DOHH2 (cell line): ENCODE data around the gene CHIC2.

Source experiments
- H3F3A ChIP-seq: fragments of 200-600 bp; sonication (generic), shearing (Covaris generic); 2 replicates; pipeline ENCODE4 v1.6.0; 2016; ENCODE audit warnings: antibody characterized with exemption, mild to moderate bottlenecking; ENCODE audit not compliant: control insufficient read depth, insufficient read depth
- H3K27ac ChIP-seq: fragments of 200-600 bp; sonication (generic); 2 replicates; pipeline ENCODE4 v1.5.1; 2014; ENCODE audit warnings: low read depth, mild to moderate bottlenecking, low read length, moderate library complexity
- H3K27me3 ChIP-seq: fragments of 200-600 bp; sonication (generic); 2 replicates; pipeline ENCODE4 v1.6.1; 2014; ENCODE audit warnings: mild to moderate bottlenecking, low read length, mixed read lengths; ENCODE audit not compliant: control insufficient read depth
- H3K36me3 ChIP-seq: fragments of 200-600 bp; sonication (generic); 2 replicates; pipeline ENCODE4 v1.6.1; 2014; ENCODE audit warnings: mild to moderate bottlenecking, low read length, moderate library complexity, mixed read lengths; ENCODE audit not compliant: control insufficient read depth
- H3K4me1 ChIP-seq: fragments of 200-600 bp; sonication (generic); 2 replicates; pipeline ENCODE4 v1.6.1; 2014; ENCODE audit warnings: mild to moderate bottlenecking, low read length, mixed read lengths; ENCODE audit not compliant: control insufficient read depth
- H3K4me2 ChIP-seq: fragments of 200-600 bp; sonication (generic); 2 replicates; pipeline ENCODE4 v1.6.0; 2014; ENCODE audit warnings: mild to moderate bottlenecking, low read length, moderate library complexity
- H3K4me3 ChIP-seq: fragments of 200-600 bp; sonication (generic); 2 replicates; pipeline ENCODE4 v1.5.1; 2014; ENCODE audit warnings: mild to moderate bottlenecking, low read length, mixed read lengths
- H3K79me2 ChIP-seq: fragments of 200-600 bp; sonication (generic); 2 replicates; pipeline ENCODE4 v1.6.1; 2014; ENCODE audit warnings: mild to moderate bottlenecking, low read length, mixed read lengths; ENCODE audit not compliant: control insufficient read depth
- H3K9me2 ChIP-seq: fragments of 200-600 bp; sonication (generic); replicated peaks from 2 replicates; pipeline ENCODE4 v1.6.1; 2014; ENCODE audit warnings: mild to moderate bottlenecking, low read length, mixed read lengths; ENCODE audit not compliant: control insufficient read depth
- H3K9me3 ChIP-seq: fragments of 200-600 bp; sonication (generic); 2 replicates; pipeline ENCODE4 v1.6.1; 2014; ENCODE audit warnings: antibody characterized with exemption, low read length, mixed read lengths; ENCODE audit not compliant: control insufficient read depth, insufficient read depth
- H4K20me1 ChIP-seq: fragments of 200-600 bp; sonication (generic); 2 replicates; pipeline ENCODE4 v1.6.0; 2014; ENCODE audit warnings: low read depth, mild to moderate bottlenecking, antibody characterized with exemption, low read length, moderate library complexity; ENCODE audit not compliant: control insufficient read depth, insufficient read depth
- EZH2phosphoT487 ChIP-seq: fragments of 200-600 bp; sonication (generic); IDR thresholded peaks from 2 replicates; pipeline ENCODE4 v1.6.1; 2017; ENCODE audit warnings: borderline replicate concordance, mild to moderate bottlenecking, antibody characterized with exemption, low read length, moderate library complexity, mixed read lengths
- TF ChIP-seq, protein P1 (sequence below): fragments of 200-600 bp; sonication (generic); IDR thresholded peaks from one replicate; pipeline ENCODE4 v1.5.1; 2014; ENCODE audit warnings: antibody characterized with exemption, mild to moderate bottlenecking, low read depth, low read length; ENCODE audit not compliant: poor library complexity, severe bottlenecking

The CHIC2 gene

GRCh38 chr4:54090404-54090803 lies 26.0 kb upstream of the CHIC2 start:
- Histone ChIP-seq H3K27ac (no peak overlapping the region), H3K27me3 (peaks cover 54% of the 10 kb centered on the region), H4K20me1 (no peaks in the 10 kb centered on the region), H3K9me2 (no peaks in the 10 kb centered on the region), H3K4me3 (no peak overlapping the region), H3K4me2 (no peak overlapping the region), H3K4me1 (peaks cover 32% of the 10 kb centered on the region), H3K79me2 (no peaks in the 10 kb centered on the region), H3F3A (no peaks in the 10 kb centered on the region), H3K36me3 (no peaks in the 10 kb centered on the region), H3K9me3 (no peaks in the 10 kb centered on the region)
- TF ChIP-seq, protein P1, sequence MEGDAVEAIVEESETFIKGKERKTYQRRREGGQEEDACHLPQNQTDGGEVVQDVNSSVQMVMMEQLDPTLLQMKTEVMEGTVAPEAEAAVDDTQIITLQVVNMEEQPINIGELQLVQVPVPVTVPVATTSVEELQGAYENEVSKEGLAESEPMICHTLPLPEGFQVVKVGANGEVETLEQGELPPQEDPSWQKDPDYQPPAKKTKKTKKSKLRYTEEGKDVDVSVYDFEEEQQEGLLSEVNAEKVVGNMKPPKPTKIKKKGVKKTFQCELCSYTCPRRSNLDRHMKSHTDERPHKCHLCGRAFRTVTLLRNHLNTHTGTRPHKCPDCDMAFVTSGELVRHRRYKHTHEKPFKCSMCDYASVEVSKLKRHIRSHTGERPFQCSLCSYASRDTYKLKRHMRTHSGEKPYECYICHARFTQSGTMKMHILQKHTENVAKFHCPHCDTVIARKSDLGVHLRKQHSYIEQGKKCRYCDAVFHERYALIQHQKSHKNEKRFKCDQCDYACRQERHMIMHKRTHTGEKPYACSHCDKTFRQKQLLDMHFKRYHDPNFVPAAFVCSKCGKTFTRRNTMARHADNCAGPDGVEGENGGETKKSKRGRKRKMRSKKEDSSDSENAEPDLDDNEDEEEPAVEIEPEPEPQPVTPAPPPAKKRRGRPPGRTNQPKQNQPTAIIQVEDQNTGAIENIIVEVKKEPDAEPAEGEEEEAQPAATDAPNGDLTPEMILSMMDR, result no peak
- TF ChIP-seq EZH2phosphoT487, result no peak

DNA sequence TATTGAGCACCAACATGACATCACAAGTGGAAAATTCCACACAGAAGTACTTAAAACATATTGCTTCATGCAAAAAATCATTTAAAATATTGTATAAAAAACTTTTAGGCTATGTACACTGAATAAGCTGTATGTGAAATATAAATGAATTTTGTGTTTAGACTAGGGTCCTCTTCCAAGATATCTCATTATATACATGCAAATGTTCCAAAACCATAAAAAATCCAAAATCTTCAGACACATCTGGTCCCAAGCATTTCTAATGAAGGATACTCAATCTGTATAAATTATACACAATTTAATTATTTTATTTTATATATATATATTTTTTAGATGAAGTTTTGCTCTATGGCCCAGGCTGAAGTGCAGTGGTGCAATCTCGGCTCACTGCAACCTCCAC lies 25.5 kb upstream of the CHIC2 start:
- H3K79me2 ChIP-seq, result no peaks in the 10 kb centered on the region
- peaks cover 49% of the 10 kb centered on the region for H3K27me3 ChIP-seq
- H3K4me3 ChIP-seq, result no peak overlapping the region
- no peaks in the 10 kb centered on the region for H3K9me2 ChIP-seq
- no peaks in the 10 kb centered on the region for H3F3A ChIP-seq
- no peaks in the 10 kb centered on the region for H4K20me1 ChIP-seq
- TF ChIP-seq, protein P1, result no peak
- no peak for TF ChIP-seq EZH2phosphoT487
- H3K4me1 ChIP-seq, result peaks cover 32% of the 10 kb centered on the region
- no peak overlapping the region for H3K4me2 ChIP-seq
- H3K36me3 ChIP-seq, result no peaks in the 10 kb centered on the region
- H3K9me3 ChIP-seq, result no peaks in the 10 kb centered on the region
- no peak overlapping the region for H3K27ac ChIP-seq

DNA sequence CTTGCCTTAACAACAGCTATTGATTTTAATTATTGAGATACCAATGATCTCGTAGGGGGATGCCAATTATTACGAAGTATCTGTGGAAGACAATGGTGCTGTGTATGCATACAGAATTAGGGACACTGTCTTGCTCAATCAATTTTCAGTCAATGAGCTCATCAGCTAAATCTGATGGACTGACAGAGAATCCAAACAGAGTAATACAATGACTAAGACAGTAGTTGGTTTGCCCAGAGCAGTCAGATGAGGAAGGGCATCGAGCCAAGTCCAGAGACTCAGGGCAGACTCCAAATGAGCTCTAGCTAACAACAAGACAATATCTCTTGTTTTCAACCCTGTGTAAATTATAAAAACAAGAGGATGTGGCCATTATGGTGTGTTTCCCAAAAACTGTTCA lies 20.9 kb upstream of the CHIC2 start:
- no peak overlapping the region for H3K4me3 ChIP-seq
- TF ChIP-seq EZH2phosphoT487, result no peak
- TF ChIP-seq, protein P1, result no peak
- H3K4me2 ChIP-seq, result no peak overlapping the region
- H3K9me2 ChIP-seq, result no peaks in the 10 kb centered on the region
- no peaks in the 10 kb centered on the region for H3K9me3 ChIP-seq
- no peaks in the 10 kb centered on the region for H4K20me1 ChIP-seq
- H3K4me1 ChIP-seq, result no peaks in the 10 kb centered on the region
- H3K79me2 ChIP-seq, result no peaks in the 10 kb centered on the region
- H3K27me3 ChIP-seq, result peaks cover 4% of the 10 kb centered on the region; the same call in 1 of the 2 replicates
- H3K27ac ChIP-seq, result no peak overlapping the region
- no peaks in the 10 kb centered on the region for H3K36me3 ChIP-seq
- no peaks in the 10 kb centered on the region for H3F3A ChIP-seq

- H3K4me1 ChIP-seq, result no peaks in the 10 kb centered on the region
- H3K9me2 ChIP-seq, result no peaks in the 10 kb centered on the region
- H3K4me3 ChIP-seq, result no peak overlapping the region
These were observed 17.8 kb upstream of the CHIC2 start for GRCh38 chr4:54082168-54082567.

More at GRCh38 chr4:54082168-54082567, 17.8 kb upstream of the CHIC2 start:
- no peak for TF ChIP-seq EZH2phosphoT487
- TF ChIP-seq, protein P1, result no peak
- Histone ChIP-seq H3K36me3 (no peaks in the 10 kb centered on the region), H3K79me2 (no peaks in the 10 kb centered on the region), H3K27ac (no peak overlapping the region), H3K4me2 (no peak overlapping the region), H3K9me3 (no peaks in the 10 kb centered on the region), H4K20me1 (no peaks in the 10 kb centered on the region), H3K27me3 (0 out of 2 replicates have a peak, but pooled peaks cover 4% of the 10 kb centered on the region), H3F3A (no peaks in the 10 kb centered on the region)
